ENCODE measurements around the gene CTIF. TPM values are rescaled to one million over a fixed set of nuclear protein-coding genes. Genes with fewer than 3 reads are reported as not detected.

The CTIF gene
- total RNA-seq, 1 experiment from 2014 or later, result 5.8 TPM

GRCh38 chr18:48592540-48593171, 53.8 kb downstream of the CTIF start:
- Histone ChIP-seq H3K9me3 (ENCODE audit: low read length) (no peaks in the 10 kb centered on the region), H4K20me1 (ENCODE audit: low read length) (no peaks in the 10 kb centered on the region), H3K36me3 (ENCODE audit: low read depth, low read length) (no peaks in the 10 kb centered on the region), H3K9ac (ENCODE audit: low read length) (no peak overlapping the region), H3K4me1 (ENCODE audit: insufficient read depth, low read length) (no peaks in the 10 kb centered on the region), H3K27ac (ENCODE audit: low read length) (no peak overlapping the region), H3K9me2 (replicated peaks; ENCODE audit: low read length) (no peaks in the 10 kb centered on the region), H3K79me2 (ENCODE audit: low read length) (no peaks in the 10 kb centered on the region), H3F3A (ENCODE audit: low read length, unreplicated experiment) (no peaks in the 10 kb centered on the region), H3K4me3 (ENCODE audit: low read length) (no peak overlapping the region), H2AFZ (ENCODE audit: low read length) (no peak overlapping the region), H3K27me3 (ENCODE audit: low read length) (no peaks in the 10 kb centered on the region), H3K4me2 (ENCODE audit: low read length) (no peak overlapping the region)
- POLR2A ChIA-PET (ENCODE audit: unreplicated experiment), result no interaction called here
- CTCF ChIA-PET, result no interaction called here
- no peak for ATAC-seq
- TF ChIP-seq EZH2 (IDR thresholded peaks at IDR 0.05; ENCODE audit: low read length, unreplicated experiment) (no peak), EZH2phosphoT487 (IDR thresholded peaks at IDR 0.05; ENCODE audit: borderline replicate concordance, low read length) (no peak), CTCF (conservative IDR thresholded peaks at IDR 0.05; ENCODE audit: low read depth, low read length) (no peak)
- intact Hi-C loops (cut with micrococcal nuclease), result no loop called here
- no peak for DNase-seq
- BruUV-seq (replicated peaks), result no TSS peak

GRCh38 chr18:48594471-48595094, 55.8 kb downstream of the CTIF start:
- H2AFZ ChIP-seq (ENCODE audit: low read length), result no peak overlapping the region
- no peaks in the 10 kb centered on the region for H4K20me1 ChIP-seq (ENCODE audit: low read length)
- no peaks in the 10 kb centered on the region for H3K79me2 ChIP-seq (ENCODE audit: low read length)
- no peaks in the 10 kb centered on the region for H3F3A ChIP-seq (ENCODE audit: low read length, unreplicated experiment)
- H3K4me1 ChIP-seq (ENCODE audit: insufficient read depth, low read length), result no peaks in the 10 kb centered on the region
- no peak overlapping the region for H3K27ac ChIP-seq (ENCODE audit: low read length)
- no peak overlapping the region for H3K9ac ChIP-seq (ENCODE audit: low read length)
- DNase-seq, result no peak
- ATAC-seq, result no peak
- no peaks in the 10 kb centered on the region for H3K27me3 ChIP-seq (ENCODE audit: low read length)
- H3K9me3 ChIP-seq (ENCODE audit: low read length), result no peaks in the 10 kb centered on the region
- H3K4me3 ChIP-seq (ENCODE audit: low read length), result no peak overlapping the region
- H3K4me2 ChIP-seq (ENCODE audit: low read length), result no peak overlapping the region
- ChIA-PET CTCF (no interaction called here), POLR2A (ENCODE audit: unreplicated experiment) (no interaction called here)
- no peaks in the 10 kb centered on the region for H3K9me2 ChIP-seq (replicated peaks; ENCODE audit: low read length)
- TF ChIP-seq EZH2phosphoT487 (IDR thresholded peaks at IDR 0.05; ENCODE audit: borderline replicate concordance, low read length) (no peak), EZH2 (IDR thresholded peaks at IDR 0.05; ENCODE audit: low read length, unreplicated experiment) (no peak), CTCF (conservative IDR thresholded peaks at IDR 0.05; ENCODE audit: low read depth, low read length) (no peak)
- BruUV-seq (replicated peaks), result no TSS peak
- H3K36me3 ChIP-seq (ENCODE audit: low read depth, low read length), result no peaks in the 10 kb centered on the region
- intact Hi-C loops (cut with micrococcal nuclease), result no loop called here

- no peaks in the 10 kb centered on the region for H4K20me1 ChIP-seq (ENCODE audit: low read length)
- CTCF ChIA-PET, result no interaction called here
- H3K4me2 ChIP-seq (ENCODE audit: low read length), result no peak overlapping the region
- DNase-seq (no peak), ATAC-seq (no peak)
- intact Hi-C loops (cut with micrococcal nuclease), result no loop called here
- H3K27me3 ChIP-seq (ENCODE audit: low read length), result no peaks in the 10 kb centered on the region
- H3K9ac ChIP-seq (ENCODE audit: low read length), result no peak overlapping the region
- H3K9me3 ChIP-seq (ENCODE audit: low read length), result no peaks in the 10 kb centered on the region
- no peaks in the 10 kb centered on the region for H3K9me2 ChIP-seq (replicated peaks; ENCODE audit: low read length)
- no peaks in the 10 kb centered on the region for H3F3A ChIP-seq (ENCODE audit: low read length, unreplicated experiment)
- no peaks in the 10 kb centered on the region for H3K36me3 ChIP-seq (ENCODE audit: low read depth, low read length)
- no peaks in the 10 kb centered on the region for H3K79me2 ChIP-seq (ENCODE audit: low read length)
- POLR2A ChIA-PET (ENCODE audit: unreplicated experiment), result no interaction called here
- no peak overlapping the region for H3K27ac ChIP-seq (ENCODE audit: low read length)
- BruUV-seq (replicated peaks), result no TSS peak
- no peak overlapping the region for H2AFZ ChIP-seq (ENCODE audit: low read length)
- H3K4me1 ChIP-seq (ENCODE audit: insufficient read depth, low read length), result no peaks in the 10 kb centered on the region
- no peak overlapping the region for H3K4me3 ChIP-seq (ENCODE audit: low read length)
- no peak for TF ChIP-seq CTCF (conservative IDR thresholded peaks at IDR 0.05; ENCODE audit: low read depth, low read length)
- TF ChIP-seq EZH2phosphoT487 (IDR thresholded peaks at IDR 0.05; ENCODE audit: borderline replicate concordance, low read length), result no peak
- TF ChIP-seq EZH2 (IDR thresholded peaks at IDR 0.05; ENCODE audit: low read length, unreplicated experiment), result no peak
Measured at GRCh38 chr18:48595703-48596218, 56.9 kb downstream of the CTIF start.
